T-helper 1 cell (primary cell): Measurements from ENCODE around the gene MIB2.
"Not testable (repeated sequence)": the region's sequence is repeated elsewhere in the genome, so short reads cannot be mapped to it uniquely, and the experiment has no call there.

Source experiments
- DNase-seq, 5 donors: peaks; one replicate each; pipeline ENCODE4 v3.0.0-alpha.2; 2012 to 2020

MIB2 gene

GRCh38 chr1:1627829-1628753 lies 12.8 kb downstream of the MIB2 start:
- DNase-seq: peak in 1 of 5 donors; percentile 2

GRCh38 chr1:1628754-1629429 lies 13.6 kb downstream of the MIB2 start:
- peak in 2 of 5 donors; percentile 16 to 43 for DNase-seq

- peak; percentile 38 to 78 (median 73) for DNase-seq
Measured at GRCh38 chr1:1629430-1630190, 14.3 kb downstream of the MIB2 start.

GRCh38 chr1:1630191-1630964 lies 15.1 kb downstream of the MIB2 start:
- peak; percentile 91 to 96 (median 92) for DNase-seq

- peak in 1 of 5 donors; percentile 33 for DNase-seq
Measured at GRCh38 chr1:1630965-1631781, 15.9 kb downstream of the MIB2 start.

GRCh38 chr1:1631782-1632420 lies 16.6 kb downstream of the MIB2 start, which contains the start of gene MMP23B:
MMP23B (plus strand) TSS chr1:1632173; CDS start chr1:1632219, 46 bp downstream.
- no peak for DNase-seq

GRCh38 chr1:1633409-1633808 lies 18.1 kb downstream of the MIB2 start:
- not testable (repeated sequence) for DNase-seq

- DNase-seq: not testable (repeated sequence)
Measured at GRCh38 chr1:1634613-1635012, 19.3 kb downstream of the MIB2 start.

GRCh38 chr1:1636621-1637478 lies 21.6 kb downstream of the MIB2 start:
- DNase-seq: not testable (repeated sequence)

- DNase-seq: peak in 1 of 5 donors; percentile 2
Measured at GRCh38 chr1:1637479-1637875, 22.2 kb downstream of the MIB2 start.

GRCh38 chr1:1638528-1638927 lies 23.2 kb downstream of the MIB2 start:
- not testable (repeated sequence) for DNase-seq

GRCh38 chr1:1639368-1639767 lies 24.1 kb downstream of the MIB2 start:
- not testable (repeated sequence) for DNase-seq

GRCh38 chr1:1640081-1640480 lies 24.8 kb downstream of the MIB2 start:
- DNase-seq: not testable (repeated sequence)

- not testable (repeated sequence) for DNase-seq
Measured at GRCh38 chr1:1640711-1641461, 25.6 kb downstream of the MIB2 start.

- not testable (repeated sequence) for DNase-seq
Measured at GRCh38 chr1:1646326-1646725, 31.0 kb downstream of the MIB2 start.

- DNase-seq: not testable (repeated sequence)
Measured at GRCh38 chr1:1647567-1648241, 32.4 kb downstream of the MIB2 start.

- DNase-seq: not testable (repeated sequence)
Measured at GRCh38 chr1:1648265-1648664, 33.0 kb downstream of the MIB2 start.
